Activated CD4-positive, alpha-beta T cell treated with anti-CD3 and anti-CD28 coated beads, Interleukin-2, Interleukin-4, amounts not matched to agents 100 ng/mL and 50 ng/mL, durations not matched to agents 16 hours and 8 hours (primary cell): ENCODE measurements around the gene BFSP1.

Experiments used
- DNase-seq: peaks from one replicate; pipeline ENCODE4 v3.0.0-alpha.2; 2020; ENCODE audit warnings: low spot score

BFSP1 gene

DNA sequence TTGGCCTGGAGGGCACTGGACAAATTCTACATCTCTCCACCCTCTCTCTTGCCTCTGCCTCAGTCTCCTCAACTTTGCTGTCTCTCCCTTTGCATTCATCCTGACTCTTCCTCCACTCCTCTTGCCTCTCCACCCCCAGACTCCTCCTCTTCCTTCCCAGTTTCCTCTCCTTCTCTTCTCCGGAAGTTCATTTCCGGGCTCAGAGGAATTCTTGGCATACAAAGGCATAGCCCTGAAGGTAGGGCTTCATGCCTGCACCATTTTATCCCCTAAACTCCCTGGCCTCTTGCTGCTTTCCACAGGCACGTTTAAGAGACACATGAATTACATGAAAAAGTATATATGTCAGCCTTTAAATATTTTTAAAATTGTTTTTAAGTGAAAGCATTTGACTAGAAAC, 10.6 kb downstream of the BFSP1 start:
- DNase-seq, result no peak

DNA sequence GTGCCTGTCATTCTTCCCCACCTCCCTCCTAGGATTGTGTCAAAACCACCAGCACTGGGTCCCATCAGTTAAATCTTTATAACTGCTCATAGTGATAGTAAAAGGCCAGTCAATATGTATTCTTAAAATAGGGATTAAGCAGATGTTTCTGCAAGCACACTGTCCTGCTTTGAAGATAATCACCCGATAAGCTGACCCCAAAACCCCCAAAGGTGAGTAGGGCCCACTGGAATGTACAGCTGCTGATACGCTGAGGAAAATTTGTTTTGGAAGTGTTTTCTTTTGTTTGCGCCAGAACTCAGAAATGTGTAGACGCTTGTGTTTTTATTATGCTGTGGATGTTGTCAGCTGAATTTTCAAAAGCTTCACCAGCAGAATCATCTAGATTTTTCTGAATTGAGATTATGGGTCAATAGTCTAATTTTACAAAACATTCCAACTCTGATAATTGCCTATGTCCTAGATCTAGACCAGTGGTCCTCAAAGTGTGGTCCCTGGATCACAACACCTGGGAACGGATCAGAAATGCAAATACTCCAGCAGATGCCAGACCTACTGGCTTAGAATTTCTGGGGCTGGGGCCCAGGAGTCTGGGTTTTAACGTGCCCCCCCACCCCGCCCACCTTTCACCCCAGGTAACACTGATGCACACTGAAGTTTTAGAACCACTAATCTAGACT, 11.4 kb downstream of the BFSP1 start:
- DNase-seq, result no peak

DNA sequence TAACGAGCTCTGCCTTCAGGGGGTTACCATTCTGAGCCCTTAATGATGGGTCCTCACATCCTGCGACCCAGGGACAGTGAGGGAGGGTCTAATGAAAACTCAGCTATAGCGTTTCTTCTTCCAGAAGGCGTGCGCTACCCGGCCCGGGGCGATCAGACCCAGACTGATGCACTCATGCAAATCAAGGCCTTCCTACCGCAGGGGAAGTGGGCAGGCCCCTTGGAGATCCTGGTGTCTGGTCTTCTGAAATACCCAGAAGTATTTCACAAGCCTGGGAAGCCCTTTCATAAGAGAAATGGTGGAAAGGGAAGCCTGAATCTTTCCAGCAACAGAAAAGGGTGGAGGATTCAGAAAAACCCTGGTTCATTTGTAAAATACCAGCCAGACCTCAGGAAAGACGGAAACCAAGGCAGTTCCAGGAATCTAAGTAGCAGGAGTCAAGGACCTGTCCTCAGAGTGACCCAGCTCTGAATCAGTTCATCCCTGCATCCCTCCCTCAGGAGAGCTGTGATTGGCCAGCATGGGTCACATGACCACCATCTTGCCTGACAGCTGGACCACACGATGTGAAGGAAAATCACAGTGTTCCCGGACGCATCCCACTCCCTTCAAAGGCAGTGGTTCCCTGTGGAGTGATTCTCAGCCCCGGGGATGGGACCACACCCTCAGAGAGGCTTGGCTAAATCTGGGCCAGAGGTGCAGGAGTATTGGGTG, 12.7 kb downstream of the BFSP1 start:
- no peak for DNase-seq

DNA sequence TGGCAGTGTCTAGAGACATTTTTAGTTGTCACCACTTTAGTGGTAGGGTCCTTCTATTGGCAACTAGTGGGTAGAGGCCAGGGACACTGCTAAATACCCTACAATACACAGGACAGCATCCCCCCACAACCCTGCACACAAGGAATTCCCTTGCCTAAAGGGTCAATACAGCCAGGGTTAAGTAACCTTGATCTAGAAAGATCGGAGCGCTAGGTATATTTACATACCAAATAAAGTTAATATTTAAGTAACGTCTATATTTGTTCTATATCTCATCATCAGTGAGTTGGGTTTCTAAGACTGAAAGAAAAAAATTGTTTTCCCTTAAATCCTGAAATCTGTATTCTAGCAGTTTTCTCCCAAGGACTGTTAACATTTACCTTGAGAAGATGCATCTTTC, 16.1 kb downstream of the BFSP1 start:
- no peak for DNase-seq

DNA sequence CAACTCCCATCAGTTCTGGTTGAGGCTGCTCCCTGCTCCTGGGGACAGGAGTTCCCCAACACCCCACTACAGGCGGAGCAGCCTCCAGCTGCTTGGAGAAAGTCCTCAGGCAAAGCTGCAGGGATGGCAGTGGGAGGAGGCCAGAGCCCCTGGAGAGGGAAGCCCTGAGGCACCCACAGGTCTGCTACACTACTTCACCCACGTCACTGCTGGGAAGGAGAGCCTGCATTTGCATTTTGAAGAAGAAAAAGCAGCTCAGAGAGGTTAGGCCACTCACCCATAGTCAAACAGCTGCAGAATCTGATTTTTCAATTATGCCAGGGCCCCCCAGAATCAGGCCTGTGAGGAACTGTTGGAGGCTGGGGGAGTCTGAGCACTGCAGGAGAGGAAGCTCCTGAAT, 17.2 kb downstream of the BFSP1 start:
- DNase-seq, result no peak

DNA sequence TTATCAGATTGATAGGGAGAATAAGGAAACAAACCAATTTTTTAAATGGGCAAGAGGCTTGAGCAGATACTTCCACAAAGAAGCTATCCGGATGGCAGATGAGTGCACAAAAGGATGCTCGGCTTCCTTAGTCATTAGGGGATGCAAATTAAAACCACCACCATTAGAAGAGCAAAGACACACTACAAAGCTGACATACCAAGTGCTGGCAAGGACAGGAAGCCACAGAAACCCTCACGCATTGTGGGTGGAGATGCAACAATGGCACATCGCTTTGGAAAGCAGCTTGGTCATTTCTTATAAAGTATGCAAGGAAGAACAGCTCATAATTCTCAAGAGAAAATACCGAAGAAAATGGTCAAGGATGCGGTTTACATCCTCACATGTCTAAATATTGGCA, 19.8 kb downstream of the BFSP1 start:
- DNase-seq, result peak; percentile 23

DNA sequence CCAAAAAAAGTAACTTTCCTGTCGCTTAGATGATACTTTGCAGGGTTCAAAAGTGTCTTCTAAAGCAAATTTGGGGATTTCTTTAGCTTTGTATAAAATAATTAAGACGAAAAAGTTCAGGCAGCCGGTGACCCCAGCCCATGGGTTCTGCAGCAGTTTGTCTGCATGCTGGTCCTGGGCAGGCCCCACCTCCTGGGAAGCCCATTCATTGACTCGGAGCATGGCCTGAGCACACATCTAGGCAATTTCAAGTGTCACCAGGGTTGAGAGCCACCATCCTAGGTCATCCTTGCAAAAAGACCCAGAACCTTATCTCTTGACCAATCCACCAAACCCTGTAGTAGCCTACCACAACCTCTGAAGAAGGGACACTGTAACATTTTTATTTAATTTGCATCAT, 20.6 kb downstream of the BFSP1 start:
- no peak for DNase-seq

DNA sequence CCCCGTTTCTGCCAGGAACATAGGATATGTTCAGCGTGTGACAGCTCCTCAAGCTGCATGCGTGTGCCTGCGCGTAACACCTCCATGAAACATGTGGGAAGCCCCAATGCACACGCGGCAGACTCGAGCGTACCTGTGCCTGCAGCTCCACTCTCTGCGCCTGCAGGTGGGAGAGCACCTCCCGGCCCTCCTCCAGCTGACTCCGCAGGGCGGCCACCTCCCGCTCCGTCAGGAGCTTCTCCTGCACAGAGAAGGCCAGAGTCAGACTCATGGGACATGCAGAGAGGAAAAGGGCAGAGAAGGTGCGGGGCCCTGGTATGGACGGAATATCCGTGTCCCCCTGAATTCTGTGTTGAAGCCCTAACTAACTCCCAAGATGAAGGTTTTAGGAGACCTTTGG, 22.4 kb downstream of the BFSP1 start:
- DNase-seq, result no peak

DNA sequence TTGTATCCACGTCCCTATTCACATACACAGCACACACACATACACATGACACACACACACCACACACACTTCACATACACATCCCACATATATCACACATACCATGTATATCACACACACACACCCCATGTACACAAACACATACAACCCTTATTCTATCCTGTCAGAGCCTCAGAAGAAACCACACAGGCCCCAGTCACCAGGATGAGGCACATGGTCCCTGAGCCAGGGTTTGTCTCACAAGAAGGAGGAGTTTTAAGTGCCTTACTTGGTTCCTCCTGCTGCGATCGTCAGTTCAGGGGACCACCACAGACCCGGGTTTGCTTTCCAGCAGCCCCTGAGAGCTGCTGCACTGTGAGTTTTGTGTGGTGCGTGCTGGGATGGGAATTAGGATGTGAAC, 23.6 kb downstream of the BFSP1 start:
- no peak for DNase-seq

DNA sequence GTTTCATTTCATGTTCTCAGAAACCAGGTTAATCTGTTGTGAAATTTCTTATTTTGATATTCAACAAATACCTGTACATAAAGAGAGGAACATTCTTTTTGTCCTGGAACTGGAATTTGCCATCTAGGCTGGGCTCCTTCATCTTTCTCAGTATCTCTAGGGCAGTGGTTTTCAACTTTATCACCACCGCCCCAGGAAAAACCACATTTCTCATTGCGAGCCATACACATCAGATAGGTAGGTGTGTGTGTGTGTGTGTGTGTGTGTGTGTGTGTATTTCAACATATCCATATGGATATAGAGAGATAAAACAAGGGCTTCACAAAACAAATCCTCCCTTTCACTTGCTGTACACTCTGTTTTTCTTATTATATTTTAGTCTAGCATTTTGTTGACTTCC, 24.1 kb downstream of the BFSP1 start:
- peak; percentile 24 for DNase-seq

DNA sequence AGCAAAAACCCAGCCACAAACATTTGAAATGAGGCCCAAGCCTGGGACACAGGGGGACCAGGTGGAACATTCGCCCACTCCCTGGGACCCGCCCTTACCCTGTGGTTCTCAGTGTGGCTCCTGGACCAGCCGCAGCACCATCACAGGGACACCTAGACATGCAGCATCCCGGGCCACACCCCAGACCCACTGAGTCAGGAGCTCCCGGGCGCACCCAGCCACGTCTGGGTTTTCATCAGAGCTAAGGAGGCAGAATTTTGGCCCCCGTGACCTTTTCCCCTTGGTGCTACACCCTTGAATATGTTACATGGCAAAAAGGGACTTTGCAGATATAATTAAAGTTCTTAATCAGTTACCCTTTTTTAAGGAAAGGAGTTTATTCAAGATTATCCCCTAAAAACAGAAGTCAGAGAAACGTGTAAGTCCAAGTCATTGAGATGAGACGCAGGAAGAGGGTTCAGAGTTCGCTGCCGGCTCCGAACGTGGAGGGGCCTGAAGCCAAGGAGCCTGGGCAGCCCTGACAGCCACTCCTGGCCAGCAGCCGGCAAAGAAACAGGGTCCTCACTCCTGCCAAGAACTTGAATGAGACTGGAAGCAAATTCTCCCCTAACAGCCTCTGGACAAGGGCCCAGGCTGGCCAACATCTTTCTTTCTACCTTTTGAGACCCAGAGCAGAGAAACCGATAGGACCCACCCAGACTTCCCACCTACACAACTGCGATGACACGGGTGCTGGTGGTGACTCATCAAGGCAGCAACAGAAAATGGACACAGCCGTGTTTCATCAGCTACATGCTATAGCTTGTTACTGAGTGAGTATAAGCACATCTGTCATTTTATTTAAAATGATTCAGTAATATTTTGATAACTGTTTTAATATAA, 25.3 kb downstream of the BFSP1 start:
- DNase-seq, result peak; percentile 41

DNA sequence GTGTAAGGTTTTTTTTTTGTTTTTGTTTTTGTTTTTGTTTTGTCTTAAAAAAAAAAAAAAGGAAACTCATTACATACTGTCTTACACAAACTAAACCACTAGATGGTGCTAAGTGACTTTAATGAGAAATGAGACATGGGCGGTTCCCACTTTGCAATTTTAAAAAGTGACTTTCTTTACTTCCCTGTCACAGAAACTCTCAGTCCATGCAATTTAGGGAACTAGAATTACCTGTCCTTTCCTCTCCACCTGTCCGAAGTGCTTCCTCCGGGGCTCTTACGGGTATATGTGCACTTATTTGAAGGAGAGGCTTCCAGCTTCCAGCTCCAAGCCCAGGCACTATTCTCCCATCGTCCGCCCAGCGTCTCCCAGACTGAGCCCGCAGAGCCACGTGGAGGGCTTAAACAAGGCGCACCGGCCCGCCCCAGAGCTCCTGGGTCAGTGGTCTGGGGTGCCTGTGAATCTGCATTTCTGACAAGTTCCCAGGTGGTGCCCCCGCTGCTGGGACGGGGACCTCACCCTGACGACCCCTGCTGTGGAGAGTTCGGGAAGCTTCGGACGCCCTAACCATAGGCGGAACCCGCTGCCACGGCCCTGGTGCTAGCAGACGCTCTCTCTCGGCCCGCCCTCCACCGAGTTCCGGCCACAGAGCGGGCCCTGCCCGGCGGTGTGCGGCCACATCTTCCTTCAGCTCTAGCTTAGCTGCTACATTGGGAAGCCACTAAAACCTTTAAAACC, 26.1 kb downstream of the BFSP1 start:
- DNase-seq, result peak; percentile 70

DNA sequence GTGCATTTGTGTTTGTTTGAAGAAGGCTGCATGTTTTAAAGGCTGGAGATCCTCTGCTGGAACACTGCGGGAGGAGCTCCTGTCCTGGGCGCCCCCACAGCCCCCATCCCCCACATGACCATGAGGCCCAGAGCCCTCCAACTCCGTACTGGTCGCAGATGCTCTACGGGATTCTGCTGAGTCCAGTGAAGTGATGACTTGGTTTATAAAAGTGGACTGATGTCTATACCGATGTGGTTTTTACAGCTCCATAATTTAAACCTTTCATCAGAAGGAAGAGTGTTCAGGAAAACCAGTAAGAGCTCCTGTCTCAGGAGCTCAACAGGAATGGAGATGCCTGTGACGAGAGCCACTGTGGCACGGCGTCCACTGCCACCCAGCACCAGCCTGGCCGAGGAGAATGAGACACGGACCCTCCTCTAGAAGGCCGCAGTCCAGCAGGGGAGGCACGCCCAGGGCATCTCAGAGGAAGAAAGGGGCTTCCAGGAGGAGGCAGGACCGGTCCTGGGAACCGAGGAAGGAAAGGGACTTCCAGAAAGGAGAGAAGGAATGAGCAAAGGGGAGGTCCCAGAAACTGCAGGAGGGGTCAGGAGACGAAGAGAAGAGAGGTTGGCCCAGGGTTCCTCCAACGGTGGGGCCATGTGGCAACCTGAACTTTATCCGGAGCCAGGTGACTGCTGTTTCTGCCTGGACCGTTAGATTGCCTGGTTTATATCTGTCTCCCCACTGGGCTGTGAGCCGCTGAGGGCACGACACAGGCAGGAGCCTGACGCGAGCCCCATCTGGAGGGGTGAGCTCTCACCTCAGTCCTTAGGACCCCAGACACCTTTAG, 26.9 kb downstream of the BFSP1 start:
- no peak for DNase-seq

DNA sequence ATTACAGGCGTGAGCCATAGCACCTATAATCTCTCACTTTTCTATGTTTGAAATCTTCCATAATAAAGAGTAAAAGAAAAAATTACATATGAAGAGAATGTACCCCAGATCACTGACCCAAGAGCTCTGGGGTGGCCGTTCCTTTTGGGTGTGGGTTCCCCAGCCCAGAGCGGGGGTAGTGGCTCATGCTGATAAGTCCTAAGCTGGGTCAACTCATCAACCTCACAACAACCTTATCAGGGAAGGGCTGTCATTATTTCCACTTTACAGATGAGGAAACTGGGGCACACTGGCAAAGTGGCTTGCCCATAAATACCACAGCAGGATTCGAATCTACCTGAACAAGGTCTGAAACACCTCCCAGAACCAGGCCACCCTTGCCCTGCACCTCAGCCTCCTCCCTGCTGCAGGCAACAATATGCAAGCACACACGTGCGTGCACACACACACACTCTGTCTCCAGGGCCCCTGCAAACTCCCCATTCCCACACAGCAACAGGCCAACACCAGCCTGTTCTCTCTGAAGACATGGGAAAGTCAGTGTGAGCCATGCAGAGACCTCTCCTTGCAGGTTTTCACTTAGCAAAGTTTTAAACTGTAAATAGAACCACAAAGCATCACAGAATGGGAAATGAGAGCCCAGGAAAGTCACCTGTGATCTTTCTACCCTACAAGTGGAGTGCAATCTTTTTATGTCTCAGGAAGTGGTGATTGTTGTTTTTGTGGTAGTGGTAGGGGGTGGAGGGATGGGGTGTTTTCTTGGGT, 27.7 kb downstream of the BFSP1 start:
- DNase-seq, result no peak

DNA sequence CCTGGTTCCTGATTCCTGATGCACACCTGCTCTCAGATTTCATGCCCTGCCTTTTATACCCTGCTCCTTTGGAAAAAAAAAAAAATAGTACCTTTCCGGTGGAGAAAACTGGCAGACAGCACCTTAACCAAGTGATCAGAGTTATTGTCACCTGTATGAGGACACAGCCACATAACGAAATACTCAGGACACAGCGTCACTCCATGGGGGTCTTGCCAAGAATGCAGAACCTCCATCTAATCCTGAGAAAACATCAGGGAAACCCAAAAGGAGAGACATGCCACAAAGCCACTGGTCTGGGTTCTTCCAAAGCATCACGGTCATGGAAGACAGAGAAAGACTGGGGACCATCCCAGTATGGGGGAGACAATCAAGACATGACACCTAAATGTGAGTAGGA, 29.1 kb downstream of the BFSP1 start:
- no peak for DNase-seq

DNA sequence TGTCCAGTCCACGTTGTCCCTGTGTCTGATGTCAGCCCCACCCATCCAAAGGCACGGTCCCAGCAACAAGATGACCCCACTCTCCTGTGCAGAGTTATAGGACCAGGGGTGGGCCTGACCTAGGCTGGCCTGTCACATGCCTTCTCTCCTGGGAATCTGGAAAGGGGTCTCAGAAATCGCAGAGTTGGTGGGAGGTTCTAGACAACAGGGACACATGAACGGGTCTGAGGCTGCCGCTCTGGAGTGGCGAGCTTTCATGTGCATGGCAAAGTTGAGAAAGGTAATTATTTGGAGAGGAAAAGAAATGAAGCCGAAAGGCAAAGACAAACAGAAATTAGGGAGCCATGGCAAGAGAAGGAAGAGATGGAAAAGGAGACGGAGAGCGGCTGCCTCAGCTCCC, 29.5 kb downstream of the BFSP1 start:
- no peak for DNase-seq

DNA sequence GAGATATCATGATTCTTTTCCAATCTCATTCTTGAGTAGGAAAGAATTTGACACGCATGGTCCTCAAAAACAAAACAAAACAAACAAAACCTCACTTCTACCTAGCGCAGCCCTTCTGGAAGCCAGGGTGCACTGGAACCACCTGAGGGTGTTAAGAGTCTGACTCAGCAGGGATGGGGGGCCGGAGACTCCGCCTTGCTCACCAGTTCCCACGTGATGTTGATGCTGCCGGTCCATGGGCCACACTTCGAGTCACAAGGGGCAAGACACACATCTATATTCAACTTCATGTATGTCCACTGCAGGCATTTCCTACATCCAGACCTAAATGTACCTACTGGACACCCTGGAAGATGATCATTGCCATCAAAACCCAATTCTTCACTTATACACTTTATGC, 30.4 kb downstream of the BFSP1 start:
- DNase-seq, result no peak

DNA sequence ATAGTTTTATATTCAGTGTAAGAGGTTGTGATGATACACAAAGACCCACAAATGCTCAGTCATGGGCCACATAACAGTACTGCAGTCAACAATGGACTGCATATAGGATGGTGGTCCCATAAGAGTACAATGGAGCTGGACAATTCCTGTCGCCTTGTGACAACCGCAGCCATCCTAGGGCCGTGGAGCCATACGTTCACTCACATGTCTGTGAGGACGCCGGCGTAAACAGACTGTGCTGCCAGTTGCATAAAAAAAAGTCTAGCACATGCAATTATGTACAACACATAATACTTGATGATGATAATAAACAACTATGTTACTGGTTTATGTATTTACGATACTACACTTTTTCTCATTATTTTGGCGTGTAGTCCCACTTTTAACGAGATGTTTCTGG, 30.9 kb downstream of the BFSP1 start:
- DNase-seq, result no peak

DNA sequence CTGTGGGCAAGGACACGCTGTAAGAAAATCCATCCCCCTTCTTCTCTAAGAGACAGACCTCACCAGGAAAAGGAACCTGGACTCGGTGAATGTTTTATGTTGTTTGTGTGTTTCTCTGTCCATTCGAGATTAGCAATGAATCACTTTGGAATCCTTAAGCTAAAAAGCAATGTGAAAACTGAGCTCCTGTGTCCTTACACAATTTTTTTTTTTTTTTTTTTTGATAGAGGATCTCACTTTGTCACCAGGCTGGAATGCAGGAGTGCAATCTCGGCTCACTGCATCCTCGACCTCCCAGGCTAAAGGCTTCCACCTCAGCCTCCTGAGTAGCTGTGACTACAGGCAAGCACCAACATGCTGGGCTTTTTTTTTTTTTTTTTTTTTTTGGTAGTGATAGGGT, 32.1 kb downstream of the BFSP1 start:
- DNase-seq, result no peak

DNA sequence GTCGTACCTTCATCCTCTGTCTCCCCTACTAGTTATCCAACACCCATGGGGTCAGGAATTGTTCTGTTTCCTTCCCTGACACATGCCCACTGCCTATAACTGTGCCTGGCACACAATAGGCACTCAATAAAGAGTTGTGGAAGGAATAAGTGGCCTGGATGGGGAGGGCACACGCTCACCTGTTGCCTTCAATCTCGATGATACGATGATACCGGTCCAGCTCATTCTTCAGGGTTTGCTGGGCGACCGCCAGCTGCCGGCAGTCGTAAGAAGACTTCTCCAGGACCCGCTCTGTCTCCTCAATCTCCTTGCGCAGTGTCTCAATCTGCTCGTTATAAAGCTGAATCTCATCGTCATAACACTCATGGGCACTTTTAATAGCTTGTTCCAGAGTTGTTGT, 32.5 kb downstream of the BFSP1 start:
- DNase-seq, result no peak
